Peyer's patch (tissue), 4 donors: Measurements from ENCODE around the gene C1orf105.

Source experiments
- CTCF ChIP-seq, 6 experiments: fragments of 450-650 bp in 4 of 6; fragments of 200-600 bp in 2 of 6; sonication (generic) in 1 of 6; IDR thresholded peaks; one replicate each; pipeline ENCODE4 v1.5.1; 2017 to 2019; ENCODE audit warnings: antibody characterized with exemption in 6 of 6, mild to moderate bottlenecking in 3 of 6, moderate library complexity in 1 of 6
- POLR2A ChIP-seq, 2 donors: fragments of 450-650 bp; IDR thresholded peaks; one replicate each; pipeline ENCODE4 v1.5.1; 2017; ENCODE audit warnings: antibody characterized with exemption in 2 of 2, mild to moderate bottlenecking in 2 of 2, moderate library complexity in 2 of 2

GRCh38 chr1:172455451-172455850, 35.0 kb downstream of the C1orf105 start:
- no peak for TF ChIP-seq CTCF (IDR thresholded peaks at IDR 0.05)
- no peak for TF ChIP-seq POLR2A (IDR thresholded peaks at IDR 0.05)
